Gastroesophageal sphincter (tissue), 4 donors: Measurements from ENCODE around the gene GFAP. TPM values are rescaled to one million over a fixed set of nuclear protein-coding genes. Genes with fewer than 3 reads are reported as not detected.

ENCODE experiments used
- ATAC-seq: fragments of 150-250 bp; one replicate; pipeline ENCODE4 v1.9.1; 2016; ENCODE audit warnings: mild to moderate bottlenecking, moderate library complexity
- H3K27ac ChIP-seq, 4 donors: fragments of 200-600 bp; sonication (generic) in 3 of 4; 1 replicate in 3 of 4; 2 replicates in 1 of 4; pipeline ENCODE4 v1.5.1; 2016 to 2019
- H3K27me3 ChIP-seq: fragments of 200-600 bp; sonication (generic); one replicate; pipeline ENCODE4 v1.5.1; 2019
- H3K36me3 ChIP-seq, 2 donors: fragments of 200-600 bp; sonication (generic); one replicate each; pipeline ENCODE4 v1.5.1; 2019; ENCODE audit warnings: control low read depth in 1 of 2
- H3K4me1 ChIP-seq, 3 donors: fragments of 200-600 bp; sonication (generic); 1 replicate in 2 of 3; 2 replicates in 1 of 3; pipeline ENCODE4 v1.5.1; 2016 to 2019; ENCODE audit warnings: control low read depth in 2 of 3
- H3K4me3 ChIP-seq, 2 donors: fragments of 200-600 bp; sonication (generic); one replicate each; pipeline ENCODE4 v1.5.1; 2019; ENCODE audit warnings: mild to moderate bottlenecking in 1 of 2, moderate library complexity in 1 of 2
- H3K9me3 ChIP-seq, 3 donors: fragments of 200-600 bp; sonication (generic); one replicate each; pipeline ENCODE4 v1.5.1; 2017 to 2019; ENCODE audit warnings: control low read depth in 2 of 3
- EP300 ChIP-seq: sonication (generic); formaldehyde crosslinking; IDR thresholded peaks from one replicate; pipeline ENCODE4 v1.6.1; 2017; ENCODE audit warnings: antibody characterized with exemption, mild to moderate bottlenecking
- POLR2A ChIP-seq, 2 donors: fragments of 450-650 bp; IDR thresholded peaks; one replicate each; pipeline ENCODE4 v1.6.1; 2017; ENCODE audit warnings: antibody characterized with exemption in 2 of 2, mild to moderate bottlenecking in 2 of 2, moderate library complexity in 1 of 2
- POLR2AphosphoS5 ChIP-seq: sonication (generic); formaldehyde crosslinking; IDR thresholded peaks from one replicate; pipeline ENCODE4 v1.6.1; 2017; ENCODE audit warnings: antibody characterized with exemption
- WGBS, 2 donors: methylation state at CpG; one replicate each; pipeline ENCODE4 v1.1.5; 2018; ENCODE audit warnings: low coverage in 1 of 2; 5-methylcytosine and 5-hydroxymethylcytosine counted together
- total RNA-seq, 4 donors: library from RNA; depleted of rRNA; stranded (reverse); fragments of >200 nt; gene quantifications; one replicate each; pipeline ENCODE4 v1.1.0, GENCODE V29; 2016
- TF ChIP-seq, protein P1 (sequence below), 4 experiments: fragments of 200-600 bp in 2 of 4; fragments of 450-650 bp in 2 of 4; sonication (generic) in 1 of 4; IDR thresholded peaks; one replicate each; pipeline ENCODE4 v1.5.1; 2017 to 2019; ENCODE audit warnings: antibody characterized with exemption in 4 of 4, mild to moderate bottlenecking in 2 of 4, moderate library complexity in 2 of 4

Gene GFAP
- total RNA-seq, 4 donors from 2014 or later = 0.77 to 3.8 (median 1.1) TPM; not detected in 1

DNA sequence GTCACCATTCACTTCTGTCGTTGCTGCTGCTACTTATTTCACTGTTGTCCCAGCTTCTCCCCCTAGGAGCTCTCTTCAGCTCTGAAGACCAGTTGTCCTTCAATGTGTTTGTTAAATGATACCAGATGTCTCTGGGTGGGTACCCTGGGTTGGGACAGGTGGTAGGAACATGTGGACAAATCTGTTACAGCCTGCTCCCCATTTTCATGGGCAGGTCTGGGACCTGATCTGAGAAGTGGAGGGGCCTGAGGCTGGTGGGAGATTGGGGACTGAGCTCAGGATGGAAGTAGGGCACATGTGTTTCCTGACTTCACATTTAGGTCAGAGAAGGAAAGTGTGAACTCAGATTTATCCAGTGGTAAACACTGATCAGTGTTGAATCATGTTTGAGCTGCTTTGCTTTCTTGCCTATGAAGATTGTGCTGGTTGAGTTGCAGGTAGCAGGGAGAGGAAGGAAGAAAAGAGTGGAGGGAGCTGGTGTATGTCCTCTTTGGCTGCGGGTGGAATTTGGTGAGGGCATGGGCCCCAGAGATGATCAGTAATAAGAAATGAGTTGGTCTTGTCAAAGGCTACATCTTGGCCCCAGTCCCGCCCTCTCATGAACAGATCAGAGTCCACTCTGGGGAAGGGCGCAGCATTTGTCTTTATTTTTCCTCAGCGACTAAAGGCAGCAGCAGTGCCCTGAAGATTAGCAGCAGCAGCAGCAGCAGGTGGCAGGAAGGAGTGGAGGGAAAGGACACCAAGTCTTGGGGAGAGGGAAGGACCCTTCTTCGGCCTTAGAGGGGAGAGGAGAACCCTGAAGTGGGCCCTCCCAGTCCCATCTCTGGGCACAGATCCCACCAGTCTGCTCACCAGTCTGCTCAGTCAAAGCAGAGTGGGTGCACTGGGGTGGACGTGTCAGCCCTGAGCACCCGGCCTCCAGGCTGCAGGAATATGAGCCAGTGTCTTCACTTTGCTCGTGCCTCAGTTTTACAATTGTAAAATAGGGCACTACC, 10.0 kb downstream of the GFAP start:
- Histone ChIP-seq H3K36me3 (no peaks in the 10 kb centered on the region), H3K4me3 (no peak overlapping the region), H3K9me3 (no peaks in the 10 kb centered on the region), H3K27me3 (peaks cover 3% of the 10 kb centered on the region), H3K27ac (no peak overlapping the region), H3K4me1 (peaks cover 0 to 13% (median 5%) of the 10 kb centered on the region in 3 donors)
- WGBS, 2 donors = 87 to 88% methylated on average over 5 to 6 of the region's 9 CpGs
- ATAC-seq = no peak
- TF ChIP-seq POLR2A (IDR thresholded peaks at IDR 0.05) (no peak), EP300 (no peak), POLR2AphosphoS5 (no peak)
- TF ChIP-seq, protein P1, sequence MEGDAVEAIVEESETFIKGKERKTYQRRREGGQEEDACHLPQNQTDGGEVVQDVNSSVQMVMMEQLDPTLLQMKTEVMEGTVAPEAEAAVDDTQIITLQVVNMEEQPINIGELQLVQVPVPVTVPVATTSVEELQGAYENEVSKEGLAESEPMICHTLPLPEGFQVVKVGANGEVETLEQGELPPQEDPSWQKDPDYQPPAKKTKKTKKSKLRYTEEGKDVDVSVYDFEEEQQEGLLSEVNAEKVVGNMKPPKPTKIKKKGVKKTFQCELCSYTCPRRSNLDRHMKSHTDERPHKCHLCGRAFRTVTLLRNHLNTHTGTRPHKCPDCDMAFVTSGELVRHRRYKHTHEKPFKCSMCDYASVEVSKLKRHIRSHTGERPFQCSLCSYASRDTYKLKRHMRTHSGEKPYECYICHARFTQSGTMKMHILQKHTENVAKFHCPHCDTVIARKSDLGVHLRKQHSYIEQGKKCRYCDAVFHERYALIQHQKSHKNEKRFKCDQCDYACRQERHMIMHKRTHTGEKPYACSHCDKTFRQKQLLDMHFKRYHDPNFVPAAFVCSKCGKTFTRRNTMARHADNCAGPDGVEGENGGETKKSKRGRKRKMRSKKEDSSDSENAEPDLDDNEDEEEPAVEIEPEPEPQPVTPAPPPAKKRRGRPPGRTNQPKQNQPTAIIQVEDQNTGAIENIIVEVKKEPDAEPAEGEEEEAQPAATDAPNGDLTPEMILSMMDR (IDR thresholded peaks at IDR 0.05) = no peak

DNA sequence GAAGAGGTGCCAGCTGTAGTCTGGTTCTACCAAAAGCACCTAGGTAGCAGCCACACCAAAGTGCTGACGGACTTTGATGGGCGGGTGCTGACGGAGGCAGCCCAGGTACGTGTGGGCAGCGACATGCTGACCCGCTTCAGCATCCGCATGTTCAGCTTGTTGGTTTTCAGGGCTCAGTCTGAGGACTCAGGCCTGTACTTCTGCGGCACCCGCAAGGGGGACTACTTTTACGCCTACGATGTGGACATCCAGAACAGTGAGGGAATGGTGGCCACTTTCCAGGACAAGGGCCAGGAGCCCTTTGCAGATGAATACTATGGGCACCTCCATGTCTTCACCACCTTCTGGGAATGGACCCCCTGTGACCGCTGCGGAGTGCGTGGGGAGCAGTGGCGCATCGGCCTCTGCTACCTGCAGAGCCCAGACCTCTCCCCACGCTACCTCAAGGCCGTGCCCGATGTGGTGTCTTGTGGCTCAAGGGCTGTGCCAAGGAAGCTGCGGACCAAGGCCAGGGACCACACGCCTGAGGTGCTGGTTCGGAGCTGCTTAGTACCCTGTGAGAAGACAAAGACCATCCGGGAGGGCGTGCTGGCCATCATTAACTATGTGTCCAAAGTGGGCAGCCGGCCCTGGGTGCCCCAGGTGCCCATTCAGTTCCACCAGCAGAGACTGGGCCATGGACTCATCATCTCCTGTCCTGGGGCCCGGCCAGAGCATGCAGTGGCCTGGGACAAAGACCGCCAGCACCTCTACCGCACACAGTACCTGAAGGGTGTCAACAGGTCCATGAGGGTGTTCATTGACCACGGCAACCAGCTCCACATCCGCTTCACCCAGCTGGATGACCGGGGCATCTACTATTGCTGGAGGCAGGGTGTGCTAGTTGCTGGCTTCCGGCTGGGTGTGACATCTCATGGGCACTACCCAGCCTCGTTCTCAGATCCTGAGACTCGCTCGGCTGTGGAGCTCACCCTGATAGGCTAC, 11.0 kb downstream of the GFAP start:
- no peak overlapping the region for H3K4me3 ChIP-seq
- H3K9me3 ChIP-seq = no peaks in the 10 kb centered on the region
- H3K4me1 ChIP-seq = peaks cover 0 to 21% (median 10%) of the 10 kb centered on the region in 3 donors
- H3K27me3 ChIP-seq = peaks cover 3% of the 10 kb centered on the region
- TF ChIP-seq POLR2A (IDR thresholded peaks at IDR 0.05) = no peak
- TF ChIP-seq, protein P1 (IDR thresholded peaks at IDR 0.05) = no peak
- no peak for TF ChIP-seq POLR2AphosphoS5
- TF ChIP-seq EP300 = no peak
- no peak for ATAC-seq
- 89% methylated on average over 3 of the region's 35 CpGs; no CpG with 5 or more reads in 1 of the 2 donors for WGBS, 2 donors
- H3K36me3 ChIP-seq = no peaks in the 10 kb centered on the region
- H3K27ac ChIP-seq = no peak overlapping the region

DNA sequence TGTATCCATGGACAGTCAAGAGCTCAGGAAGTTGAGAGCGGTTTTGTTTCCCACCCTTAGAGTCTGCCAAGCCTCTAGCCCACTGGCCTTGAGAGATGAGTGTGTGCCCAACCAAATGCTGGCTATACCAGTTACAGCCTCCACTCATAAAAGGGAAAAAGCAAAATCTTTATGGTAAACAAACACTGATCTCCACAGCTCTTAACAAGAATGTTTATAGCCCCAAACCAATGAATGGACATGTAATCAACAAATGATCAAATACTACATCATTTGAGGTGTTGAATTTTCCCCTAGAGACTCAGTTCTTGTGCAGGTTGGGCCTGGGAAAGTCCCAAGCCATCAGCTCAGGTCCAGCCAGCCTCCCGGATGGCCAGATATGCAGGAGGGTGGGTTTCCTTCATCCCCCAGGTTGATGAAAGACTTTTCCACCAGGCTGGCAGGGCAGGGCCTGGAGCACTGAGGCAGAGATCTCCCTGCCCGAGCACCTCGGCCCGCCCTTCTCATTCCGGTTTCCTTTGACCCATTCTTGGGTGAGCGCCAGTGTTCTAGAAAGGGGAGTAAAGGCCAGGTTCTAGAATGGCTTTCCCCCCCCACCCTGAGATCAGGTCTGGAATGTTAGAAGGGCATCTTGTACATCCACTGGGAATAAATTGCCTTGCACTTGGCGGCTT, 12.2 kb downstream of the GFAP start:
- TF ChIP-seq POLR2AphosphoS5 = no peak
- TF ChIP-seq EP300 = no peak
- no peak for TF ChIP-seq POLR2A (IDR thresholded peaks at IDR 0.05)
- TF ChIP-seq, protein P1 (IDR thresholded peaks at IDR 0.05) = no peak
- H3K27me3 ChIP-seq = peaks cover 3% of the 10 kb centered on the region
- no peaks in the 10 kb centered on the region for H3K9me3 ChIP-seq
- no peak overlapping the region for H3K4me3 ChIP-seq
- no peak overlapping the region for H3K27ac ChIP-seq
- ATAC-seq = no peak
- H3K36me3 ChIP-seq = no peaks in the 10 kb centered on the region
- WGBS, 2 donors = 75 to 79% methylated on average over 6 to 7 of the region's 8 CpGs
- peaks cover 0 to 28% (median 15%) of the 10 kb centered on the region in 3 donors for H3K4me1 ChIP-seq

DNA sequence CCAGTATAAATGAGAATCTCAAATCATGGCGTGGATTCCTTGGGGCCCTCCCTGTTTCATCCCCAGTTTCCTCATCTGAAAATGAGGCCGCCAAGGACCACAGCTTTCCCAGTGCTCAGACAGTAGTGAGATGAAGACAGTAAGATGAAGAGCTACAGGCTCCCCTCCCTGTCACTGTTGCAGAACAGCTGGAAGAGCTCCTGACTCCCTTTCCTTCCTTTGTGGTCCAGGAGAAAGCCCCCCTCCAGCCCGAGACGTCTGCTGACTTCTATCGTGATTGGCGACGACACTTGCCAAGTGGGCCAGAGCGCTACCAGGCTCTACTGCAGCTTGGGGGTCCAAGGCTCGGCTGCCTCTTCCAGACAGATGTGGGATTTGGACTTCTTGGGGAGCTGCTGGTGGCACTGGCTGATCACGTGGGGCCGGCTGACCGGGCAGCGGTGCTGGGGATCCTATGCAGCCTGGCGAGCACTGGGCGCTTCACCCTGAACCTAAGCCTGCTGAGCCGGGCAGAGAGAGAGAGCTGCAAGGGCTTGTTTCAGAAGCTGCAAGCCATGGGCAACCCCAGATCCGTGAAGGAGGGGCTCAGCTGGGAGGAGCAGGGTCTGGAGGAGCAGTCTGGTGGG, 13.1 kb downstream of the GFAP start:
- H3K4me3 ChIP-seq = no peak overlapping the region
- peaks cover under 1% of the 10 kb centered on the region for H3K27me3 ChIP-seq
- no peak for ATAC-seq
- no peak overlapping the region for H3K27ac ChIP-seq
- H3K4me1 ChIP-seq = peaks cover 0 to 37% (median 24%) of the 10 kb centered on the region in 3 donors
- H3K9me3 ChIP-seq = no peaks in the 10 kb centered on the region
- TF ChIP-seq, protein P1 (IDR thresholded peaks at IDR 0.05) = no peak
- no peaks in the 10 kb centered on the region for H3K36me3 ChIP-seq
- WGBS, 2 donors = 89% methylated on average over 8 of the region's 17 CpGs; no CpG with 5 or more reads in 1 of the 2 donors
